A549 (cell line): ENCODE measurements around the gene HINT1.

ENCODE experiments used
- CEBPB ChIP-seq, 2 experiments: fragments of >200 bp in 1 of 2; sonication (Bioruptor Twin) in 1 of 2; formaldehyde crosslinking in 1 of 2; IDR thresholded peaks; 2 replicates each; pipeline ENCODE4 v1.6.1; 2012 to 2016
- EP300 ChIP-seq, 2 experiments: fragments of >200 bp; sonication (Bioruptor Twin); formaldehyde crosslinking; IDR thresholded peaks; 2 replicates in 1 of 2; 3 replicates in 1 of 2; pipeline ENCODE4 v1.6.1; 2016 to 2017
- ESRRA ChIP-seq: fragments of 150-350 bp; IDR thresholded peaks from 2 replicates; pipeline ENCODE4 v1.6.1; 2014; ENCODE audit warnings: mild to moderate bottlenecking, low read length, borderline replicate concordance
- GATA3 ChIP-seq: IDR thresholded peaks from 2 replicates; pipeline ENCODE4 v1.6.1; 2012; ENCODE audit warnings: borderline replicate concordance
- JUNB ChIP-seq: fragments of >200 bp; sonication (Bioruptor Twin); formaldehyde crosslinking; IDR thresholded peaks from 2 replicates; pipeline ENCODE4 v1.6.1; 2016
- PBX3 ChIP-seq: IDR thresholded peaks from 2 replicates; pipeline ENCODE4 v1.6.1; 2012
- SMC3 ChIP-seq: fragments of >200 bp; sonication (Bioruptor Twin); formaldehyde crosslinking; IDR thresholded peaks from 3 replicates; pipeline ENCODE4 v1.6.1; 2018; ENCODE audit warnings: inconsistent platforms
- TF ChIP-seq, protein P1 (sequence below): fragments of >200 bp; sonication (Bioruptor Twin); formaldehyde crosslinking; IDR thresholded peaks from 3 replicates; pipeline ENCODE4 v1.5.1; 2016
- TF ChIP-seq, protein P2 (sequence below): fragments of 200-600 bp; sonication (generic); IDR thresholded peaks from 2 replicates; pipeline ENCODE4 v1.6.1; 2016; ENCODE audit warnings: antibody characterized with exemption, mild to moderate bottlenecking, moderate library complexity

- TF ChIP-seq SMC3 (no peak), CEBPB (IDR thresholded peaks at IDR 0.05) (no peak), EP300 (IDR thresholded peaks at IDR 0.05) (no peak), JUNB (no peak), GATA3 (no peak), PBX3 (no peak), ESRRA (no peak)
- TF ChIP-seq, protein P1, sequence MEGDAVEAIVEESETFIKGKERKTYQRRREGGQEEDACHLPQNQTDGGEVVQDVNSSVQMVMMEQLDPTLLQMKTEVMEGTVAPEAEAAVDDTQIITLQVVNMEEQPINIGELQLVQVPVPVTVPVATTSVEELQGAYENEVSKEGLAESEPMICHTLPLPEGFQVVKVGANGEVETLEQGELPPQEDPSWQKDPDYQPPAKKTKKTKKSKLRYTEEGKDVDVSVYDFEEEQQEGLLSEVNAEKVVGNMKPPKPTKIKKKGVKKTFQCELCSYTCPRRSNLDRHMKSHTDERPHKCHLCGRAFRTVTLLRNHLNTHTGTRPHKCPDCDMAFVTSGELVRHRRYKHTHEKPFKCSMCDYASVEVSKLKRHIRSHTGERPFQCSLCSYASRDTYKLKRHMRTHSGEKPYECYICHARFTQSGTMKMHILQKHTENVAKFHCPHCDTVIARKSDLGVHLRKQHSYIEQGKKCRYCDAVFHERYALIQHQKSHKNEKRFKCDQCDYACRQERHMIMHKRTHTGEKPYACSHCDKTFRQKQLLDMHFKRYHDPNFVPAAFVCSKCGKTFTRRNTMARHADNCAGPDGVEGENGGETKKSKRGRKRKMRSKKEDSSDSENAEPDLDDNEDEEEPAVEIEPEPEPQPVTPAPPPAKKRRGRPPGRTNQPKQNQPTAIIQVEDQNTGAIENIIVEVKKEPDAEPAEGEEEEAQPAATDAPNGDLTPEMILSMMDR: no peak
- TF ChIP-seq, protein P2, sequence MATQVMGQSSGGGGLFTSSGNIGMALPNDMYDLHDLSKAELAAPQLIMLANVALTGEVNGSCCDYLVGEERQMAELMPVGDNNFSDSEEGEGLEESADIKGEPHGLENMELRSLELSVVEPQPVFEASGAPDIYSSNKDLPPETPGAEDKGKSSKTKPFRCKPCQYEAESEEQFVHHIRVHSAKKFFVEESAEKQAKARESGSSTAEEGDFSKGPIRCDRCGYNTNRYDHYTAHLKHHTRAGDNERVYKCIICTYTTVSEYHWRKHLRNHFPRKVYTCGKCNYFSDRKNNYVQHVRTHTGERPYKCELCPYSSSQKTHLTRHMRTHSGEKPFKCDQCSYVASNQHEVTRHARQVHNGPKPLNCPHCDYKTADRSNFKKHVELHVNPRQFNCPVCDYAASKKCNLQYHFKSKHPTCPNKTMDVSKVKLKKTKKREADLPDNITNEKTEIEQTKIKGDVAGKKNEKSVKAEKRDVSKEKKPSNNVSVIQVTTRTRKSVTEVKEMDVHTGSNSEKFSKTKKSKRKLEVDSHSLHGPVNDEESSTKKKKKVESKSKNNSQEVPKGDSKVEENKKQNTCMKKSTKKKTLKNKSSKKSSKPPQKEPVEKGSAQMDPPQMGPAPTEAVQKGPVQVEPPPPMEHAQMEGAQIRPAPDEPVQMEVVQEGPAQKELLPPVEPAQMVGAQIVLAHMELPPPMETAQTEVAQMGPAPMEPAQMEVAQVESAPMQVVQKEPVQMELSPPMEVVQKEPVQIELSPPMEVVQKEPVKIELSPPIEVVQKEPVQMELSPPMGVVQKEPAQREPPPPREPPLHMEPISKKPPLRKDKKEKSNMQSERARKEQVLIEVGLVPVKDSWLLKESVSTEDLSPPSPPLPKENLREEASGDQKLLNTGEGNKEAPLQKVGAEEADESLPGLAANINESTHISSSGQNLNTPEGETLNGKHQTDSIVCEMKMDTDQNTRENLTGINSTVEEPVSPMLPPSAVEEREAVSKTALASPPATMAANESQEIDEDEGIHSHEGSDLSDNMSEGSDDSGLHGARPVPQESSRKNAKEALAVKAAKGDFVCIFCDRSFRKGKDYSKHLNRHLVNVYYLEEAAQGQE: no peak
These were observed 14.6 kb downstream of the HINT1 start for GRCh38 chr5:131150408-131150807.
